HG02759 (cell line): Measurements from ENCODE around the gene AUTS2.
"Not testable (repeated sequence)": the region's sequence is repeated elsewhere in the genome, so short reads cannot be mapped to it uniquely, and the experiment has no call there.

Experiments used
- ATAC-seq: cut with Tn5 transposase; IDR thresholded peaks from one replicate; pipeline ENCODE4 v1.9.1; 2021; ENCODE audit warnings: mild to moderate bottlenecking, moderate library complexity; ENCODE audit not compliant: unreplicated experiment

AUTS2 gene

DNA sequence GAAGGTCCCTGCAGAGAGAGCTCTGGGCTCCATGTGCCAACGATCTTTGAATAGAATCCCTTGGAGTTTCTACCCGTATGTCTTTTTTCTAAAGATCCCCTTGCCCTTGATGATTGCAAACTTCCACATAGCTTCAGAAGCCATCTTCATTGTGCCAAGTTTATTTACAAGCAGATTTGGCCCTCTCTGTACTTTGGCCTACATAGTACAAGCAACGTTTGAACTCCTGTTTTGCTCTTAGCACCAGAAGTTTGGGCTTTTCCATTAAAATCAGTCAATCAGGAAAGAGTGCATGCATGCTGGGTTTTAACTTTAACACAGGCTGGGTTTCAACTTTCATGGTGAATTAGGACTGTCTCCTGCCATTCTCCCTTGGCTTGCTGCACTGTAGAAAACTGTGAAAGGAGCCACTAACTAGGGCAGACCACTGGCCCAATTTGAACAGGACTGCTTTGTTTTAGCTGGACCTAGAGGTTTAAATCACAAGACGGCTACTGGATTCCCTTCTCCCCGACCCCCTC, 976.1 kb downstream of the AUTS2 start:
- no peak for ATAC-seq

DNA sequence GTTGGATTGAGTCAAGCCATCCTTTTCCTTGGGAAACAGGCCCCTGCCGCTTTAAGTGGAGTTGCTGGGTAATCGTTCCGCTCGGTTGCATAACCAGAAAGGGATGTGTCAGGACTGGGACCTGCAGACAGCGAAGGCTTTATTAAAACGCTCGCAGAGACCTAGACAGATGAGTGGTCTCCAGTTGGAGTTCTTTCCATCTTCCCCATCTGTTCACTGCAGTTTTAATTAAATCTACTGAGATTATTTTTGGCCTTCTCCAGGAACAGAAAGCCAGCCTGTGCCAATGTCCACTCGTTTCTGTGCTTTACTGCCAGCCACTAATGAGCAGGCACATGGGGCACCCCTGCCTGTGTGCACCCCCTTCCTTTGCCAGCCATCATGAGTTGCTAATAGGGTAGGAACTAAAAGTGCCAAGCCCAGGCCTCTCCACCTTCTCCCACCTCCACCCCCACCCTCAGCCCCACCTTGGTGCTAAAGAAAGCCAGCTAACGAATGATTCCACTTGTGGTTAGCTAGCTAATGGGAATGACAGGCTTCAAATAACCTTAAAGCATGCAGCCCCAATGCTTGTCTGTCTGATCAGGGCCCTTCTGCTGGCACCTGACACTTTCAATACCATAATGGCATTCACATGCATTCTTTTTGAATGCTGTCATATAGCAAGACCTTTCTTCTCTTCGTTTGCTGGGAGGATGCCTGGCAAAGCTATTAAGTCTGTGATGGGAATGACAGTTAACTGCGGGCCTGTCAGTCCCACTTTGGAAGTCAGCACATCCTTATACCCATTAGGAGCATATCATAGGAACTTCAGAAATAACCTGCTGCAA, 976.9 kb downstream of the AUTS2 start:
- no peak for ATAC-seq

DNA sequence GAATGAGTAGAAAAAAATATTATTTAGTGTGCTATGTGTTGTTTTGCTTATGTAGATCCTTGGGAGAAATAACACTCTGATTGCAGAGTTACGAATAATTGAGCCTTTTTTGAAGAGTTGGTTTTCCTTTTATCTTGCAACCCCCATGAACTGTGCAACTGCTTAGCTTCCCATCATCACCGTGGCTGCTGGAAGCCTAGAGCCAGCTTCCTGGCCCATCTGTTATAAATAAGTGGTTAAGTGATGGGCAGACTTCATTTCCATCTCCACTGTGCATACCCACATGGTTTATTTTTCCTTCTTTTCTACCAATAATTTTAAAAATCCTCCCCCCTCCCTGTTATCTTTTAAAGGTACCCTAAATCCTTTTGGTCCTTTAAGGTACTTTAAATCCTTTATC, 978.8 kb downstream of the AUTS2 start:
- no peak for ATAC-seq

DNA sequence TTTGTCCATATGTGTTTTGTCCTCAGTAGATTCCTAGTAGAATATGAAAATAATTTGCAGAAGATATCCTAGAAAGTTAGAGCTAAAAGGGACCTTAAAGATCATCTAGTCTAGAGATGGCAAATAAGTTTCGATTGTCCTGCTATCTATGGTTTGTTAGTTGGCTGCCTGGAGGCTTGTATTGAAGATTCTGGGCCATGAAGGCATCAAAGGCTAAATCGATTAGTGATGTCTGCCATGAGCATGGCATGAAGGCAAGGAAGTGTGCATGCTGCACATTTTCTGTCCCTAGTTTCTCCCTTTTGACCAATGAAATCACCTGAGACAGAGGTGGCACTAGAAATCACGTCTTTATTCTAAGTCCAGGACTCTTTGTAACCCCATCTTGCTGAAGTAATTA, 979.9 kb downstream of the AUTS2 start:
- ATAC-seq: no peak

DNA sequence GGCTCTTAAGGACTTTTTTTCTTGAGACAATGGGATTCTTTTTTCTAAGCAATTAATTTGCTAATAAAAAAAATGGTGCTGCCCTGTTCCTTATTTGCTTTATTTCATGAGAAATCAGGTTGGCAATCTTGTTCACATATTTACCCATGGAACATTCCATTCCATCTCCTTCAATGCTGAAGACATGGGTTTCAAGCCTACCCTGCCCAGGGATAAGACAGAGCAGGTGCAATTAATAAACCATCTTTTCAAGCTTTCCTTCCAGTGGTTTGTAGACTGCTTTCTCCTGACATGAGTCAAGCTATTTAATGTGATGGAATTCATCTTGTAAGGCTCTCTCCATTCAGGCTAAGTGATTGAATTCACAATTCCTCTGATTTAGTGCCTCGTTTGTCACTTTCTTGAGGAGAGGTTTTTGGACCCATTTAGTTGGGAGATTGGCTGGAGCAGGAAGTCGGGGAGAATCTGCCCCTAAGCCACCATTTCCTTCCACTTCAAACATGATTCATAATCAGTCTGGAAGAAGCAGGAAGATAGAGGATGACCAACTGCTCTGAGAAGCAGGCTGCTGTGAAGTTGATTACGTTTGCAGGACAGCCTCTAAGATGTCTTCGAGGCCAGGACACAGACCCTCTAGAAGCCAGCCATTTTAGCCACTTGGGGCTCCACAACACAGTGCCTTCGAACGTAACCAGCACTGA, 981.3 kb downstream of the AUTS2 start:
- ATAC-seq: no peak

DNA sequence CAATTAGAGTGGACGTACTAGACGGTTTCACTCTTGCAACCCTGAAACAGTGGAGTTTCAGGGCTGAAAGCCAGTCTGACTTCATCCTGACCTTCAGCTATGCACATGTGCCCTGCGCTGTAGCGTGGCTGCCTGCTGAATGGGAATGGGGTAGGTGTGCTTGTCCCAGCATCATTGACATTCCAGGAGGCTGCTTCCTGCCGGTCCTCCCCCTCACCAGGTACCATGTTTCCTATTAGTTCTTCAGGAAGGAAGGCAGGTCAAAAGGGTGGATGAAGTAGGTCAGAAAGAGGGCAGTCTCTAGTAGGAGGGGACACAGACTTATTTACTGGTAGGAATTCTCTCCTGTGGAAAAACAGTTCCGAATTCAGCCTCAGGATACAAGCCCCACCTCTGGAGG, 981.9 kb downstream of the AUTS2 start:
- no peak for ATAC-seq

DNA sequence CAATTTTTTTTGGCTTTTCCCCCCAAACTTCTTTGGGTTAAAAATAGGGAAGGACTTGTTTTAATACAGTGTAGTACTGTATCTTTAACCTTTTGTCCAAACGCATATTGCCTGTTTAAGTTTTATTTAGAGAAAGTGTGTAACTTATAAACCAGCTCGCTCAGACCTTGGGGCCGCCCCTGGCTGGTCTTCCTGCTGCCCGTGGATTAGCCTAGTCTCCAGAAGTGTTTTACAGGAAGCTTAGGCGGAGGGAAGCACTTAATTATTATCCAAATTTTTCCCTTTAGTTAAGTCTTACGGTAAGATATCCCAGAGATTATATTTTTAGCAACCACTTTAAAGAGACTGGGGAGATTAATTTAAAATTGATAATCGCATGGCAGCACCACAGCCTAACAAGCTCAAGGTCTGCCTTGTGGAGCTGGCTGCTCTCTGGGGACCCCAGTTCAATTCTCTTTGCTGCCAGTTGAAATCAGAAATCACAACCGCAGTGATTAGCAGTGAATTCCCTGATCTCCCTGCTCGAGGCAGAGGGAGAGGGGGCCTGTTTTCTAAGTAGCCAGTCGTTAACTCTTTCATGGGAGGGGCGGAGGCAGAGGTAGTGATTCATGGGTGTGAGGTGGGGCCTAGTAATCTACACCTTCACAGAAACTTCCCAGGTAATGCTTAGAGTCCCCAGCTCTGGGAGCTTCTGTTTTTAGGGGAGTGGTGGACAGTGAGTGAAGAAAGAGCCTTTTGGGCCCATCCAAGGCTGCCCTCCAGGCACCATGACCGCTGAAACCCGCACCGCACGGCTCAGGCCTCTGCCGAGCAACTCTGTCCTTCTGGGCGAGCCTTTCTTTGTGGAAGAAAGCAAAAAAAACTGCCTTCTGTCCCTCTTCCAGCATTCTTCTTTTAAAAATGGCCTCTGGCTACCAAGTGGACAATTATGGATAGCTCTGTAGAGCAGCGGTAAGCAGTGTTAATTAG, 984.9 kb downstream of the AUTS2 start:
- no peak for ATAC-seq

DNA sequence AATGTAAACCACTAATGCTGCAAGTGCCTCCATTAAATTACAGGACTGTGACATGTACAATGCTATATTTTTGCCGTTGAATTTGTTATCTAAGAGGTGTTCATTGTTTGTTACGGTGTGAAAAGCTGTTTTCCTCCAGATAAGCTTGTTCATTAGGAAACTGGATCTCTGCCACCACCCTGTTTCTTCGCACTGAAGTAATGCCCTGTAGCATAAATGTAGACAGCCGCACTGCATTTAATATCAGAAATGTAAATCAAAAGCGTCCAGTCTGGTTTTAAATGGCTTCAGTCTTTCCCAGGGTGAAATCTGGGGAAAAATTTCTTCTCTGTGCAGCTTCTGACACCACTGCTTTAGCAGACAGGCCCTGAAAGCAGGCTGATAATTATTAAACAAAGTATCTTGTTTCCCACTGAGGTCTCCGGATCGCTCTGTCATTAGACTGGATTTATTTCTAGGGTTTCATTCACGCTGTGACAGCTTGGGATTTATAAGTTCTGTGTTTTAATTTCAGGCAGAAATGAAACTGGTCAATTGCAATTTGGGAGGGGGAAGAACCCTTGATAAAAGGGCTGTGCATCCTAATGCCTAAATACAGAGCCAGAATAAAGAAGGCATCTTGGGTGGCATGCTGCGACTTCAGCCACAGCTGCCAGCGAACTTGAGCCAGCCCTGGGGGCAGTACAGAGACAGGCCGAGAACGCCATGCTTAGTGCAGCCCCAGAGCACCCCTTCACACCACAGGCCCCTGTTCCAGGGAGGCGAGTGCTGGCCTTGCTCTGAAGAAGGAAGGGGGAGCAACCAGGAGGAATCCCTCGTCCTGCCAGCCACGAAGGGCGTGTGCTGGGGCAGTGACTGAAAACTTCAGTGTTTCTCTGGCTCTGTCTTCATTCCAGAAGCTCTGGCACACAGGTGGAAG, 985.9 kb downstream of the AUTS2 start:
- no peak for ATAC-seq

DNA sequence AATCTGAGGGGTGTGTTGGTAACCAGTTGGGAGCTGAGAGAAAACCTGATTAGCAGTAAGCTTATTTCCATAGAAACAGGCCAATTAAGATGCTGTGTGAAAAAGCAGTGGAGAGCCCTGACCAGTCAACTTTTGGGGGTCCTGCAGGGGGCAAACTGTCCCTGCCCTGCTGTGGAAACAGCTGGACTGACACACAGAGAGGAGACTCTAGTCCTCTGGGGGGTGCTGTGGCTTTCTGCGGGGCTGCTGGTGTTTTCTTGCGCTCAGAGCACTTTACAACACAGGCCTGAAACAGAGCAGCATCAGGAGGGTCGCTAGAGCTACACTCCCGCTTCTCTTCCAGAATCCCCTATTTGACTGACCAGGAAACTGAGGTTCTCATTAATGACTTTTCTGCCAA, 986.8 kb downstream of the AUTS2 start:
- no peak for ATAC-seq

DNA sequence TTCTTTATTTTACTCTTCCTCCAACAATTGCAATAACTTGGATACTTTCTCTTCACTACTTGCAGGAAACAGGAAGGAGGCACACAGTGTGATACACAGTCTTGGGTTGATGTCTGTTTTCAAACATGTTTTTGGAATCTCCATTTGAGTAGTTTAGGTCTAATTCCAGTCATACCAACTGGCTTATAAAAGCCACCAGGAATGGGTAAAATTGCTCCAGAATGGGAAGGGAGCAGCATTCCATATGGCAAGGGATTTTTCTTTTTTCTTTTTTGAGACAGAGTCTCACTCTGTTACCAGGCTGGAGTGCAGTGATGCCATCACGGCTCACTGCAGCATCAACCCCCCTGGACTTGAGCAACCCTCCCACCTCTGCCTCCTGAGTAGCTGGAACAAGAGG, 988.5 kb downstream of the AUTS2 start:
- ATAC-seq: no peak

DNA sequence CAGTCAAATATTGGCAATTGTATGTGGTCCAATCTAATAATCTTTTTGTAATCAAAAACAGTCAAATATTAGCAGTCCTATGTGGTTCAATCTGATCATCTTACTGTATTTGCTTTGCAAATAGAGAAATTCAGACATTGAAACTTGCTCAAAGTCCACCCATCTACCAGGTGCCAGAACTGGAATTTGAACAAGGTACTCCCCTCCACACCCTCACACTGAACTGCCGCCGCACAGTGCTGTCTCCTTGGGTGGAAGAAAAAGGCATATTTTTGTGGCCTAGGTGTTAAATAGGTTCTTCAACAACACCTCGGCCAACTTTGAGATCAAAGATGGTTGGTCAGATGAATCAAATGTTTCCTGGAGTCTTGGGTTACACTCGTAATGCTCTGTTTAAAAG, 989.5 kb downstream of the AUTS2 start:
- no peak for ATAC-seq

DNA sequence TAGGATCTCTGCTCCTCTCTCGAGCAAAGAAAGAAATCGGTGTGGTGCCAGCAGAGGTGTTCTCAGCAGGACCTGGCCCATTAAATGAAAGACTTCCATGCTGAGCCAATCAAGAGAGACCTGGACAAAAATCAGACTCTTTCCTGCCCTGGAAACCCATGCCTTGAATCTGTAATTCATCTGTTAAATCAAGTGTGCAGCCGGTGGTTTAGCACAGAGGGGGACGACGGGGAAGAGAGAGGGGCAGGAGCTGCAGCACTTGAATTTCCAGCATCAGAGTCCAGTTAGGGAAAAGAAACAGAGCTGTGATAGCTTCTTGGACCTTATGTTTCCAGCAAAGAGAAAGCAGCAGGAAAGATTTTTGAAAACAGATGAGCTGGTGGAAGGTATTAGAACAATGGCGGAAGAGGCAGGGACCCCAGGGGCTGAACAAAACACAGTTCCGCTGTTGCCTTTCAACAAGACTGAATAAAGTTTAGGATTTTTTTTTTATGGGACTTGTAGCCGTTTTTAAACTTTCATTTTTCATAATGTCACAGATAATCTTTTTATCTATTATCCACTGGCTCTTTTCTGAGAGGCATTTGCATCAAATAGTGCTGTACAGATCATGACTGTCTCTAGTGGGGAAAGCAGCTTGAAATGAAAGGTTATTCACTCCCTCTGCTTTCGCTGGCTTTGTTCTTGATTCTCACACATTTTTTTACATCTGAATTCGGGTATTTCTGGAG, 990.1 kb downstream of the AUTS2 start:
- no peak for ATAC-seq

DNA sequence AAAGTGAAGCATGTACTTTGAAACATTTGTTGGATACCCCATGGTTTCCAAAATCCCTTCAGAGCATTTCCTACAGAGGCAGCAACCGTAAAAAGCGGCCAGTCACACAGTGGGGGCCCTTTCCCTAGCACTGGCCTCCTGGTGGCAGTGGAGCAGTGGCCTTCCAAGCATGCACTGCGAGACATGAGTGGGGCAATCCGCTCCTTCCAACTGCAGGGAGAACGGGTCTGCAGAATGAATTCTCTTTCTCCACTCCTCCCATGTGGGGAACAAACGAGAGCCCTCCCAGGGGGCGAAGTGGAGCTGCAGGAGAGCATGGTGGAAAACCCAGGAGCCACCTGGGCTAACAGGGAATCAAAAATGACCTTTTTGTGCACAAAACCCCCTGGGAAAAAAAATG, 990.7 kb downstream of the AUTS2 start:
- no peak for ATAC-seq

DNA sequence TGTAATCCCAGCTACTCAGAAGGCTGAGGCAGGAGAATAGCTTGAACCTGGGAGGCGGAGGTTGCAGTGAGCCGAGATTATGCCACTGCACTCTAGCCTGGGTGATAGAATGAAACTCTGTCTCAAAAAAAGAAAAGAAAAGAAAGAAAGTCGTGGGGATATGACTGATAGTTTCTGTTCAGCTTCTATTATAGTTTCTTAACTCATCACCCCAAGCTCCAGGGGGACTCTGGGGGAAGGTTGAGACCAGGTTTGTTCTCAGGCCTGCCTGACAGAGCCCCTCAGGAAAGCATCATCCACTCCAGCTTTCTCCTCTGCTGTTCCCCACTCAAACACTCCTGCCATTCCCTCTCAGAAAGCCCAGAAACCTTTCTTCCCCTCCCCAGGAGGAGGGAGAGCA, 991.3 kb downstream of the AUTS2 start:
- ATAC-seq: no peak

DNA sequence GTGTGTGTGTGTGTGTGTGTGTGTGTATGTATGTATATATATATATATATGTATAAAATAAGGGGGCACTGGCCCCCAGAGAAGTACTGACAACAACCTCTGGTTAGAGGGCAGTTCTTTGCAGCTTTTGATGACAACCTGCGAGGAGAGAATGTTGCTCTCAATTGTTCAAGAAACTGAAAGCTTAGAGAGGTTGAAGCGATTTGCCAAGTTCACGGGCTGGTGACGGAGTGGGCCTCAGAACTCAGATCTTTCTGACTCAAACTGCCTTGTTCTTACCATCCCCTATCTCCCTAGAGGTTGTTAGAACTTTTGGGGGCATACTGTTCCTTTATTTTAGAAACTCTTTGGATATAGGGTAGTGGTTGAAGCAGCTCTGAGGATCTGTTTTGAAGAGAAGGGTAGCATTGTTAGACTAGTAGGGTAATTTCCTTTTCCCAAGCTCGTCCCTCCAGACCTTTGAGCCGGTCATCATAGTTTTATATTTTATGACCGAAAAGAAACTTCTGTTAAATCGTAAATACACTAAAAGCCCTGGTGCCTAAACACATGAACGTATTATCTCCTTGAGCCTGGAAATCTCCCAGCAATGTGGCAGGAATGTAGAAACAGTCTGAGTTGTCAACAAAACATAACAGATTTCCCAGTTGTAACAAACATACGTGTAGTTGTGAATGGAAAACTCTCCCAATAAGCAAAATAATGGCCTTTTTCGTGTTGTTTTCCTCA, 992.0 kb downstream of the AUTS2 start:
- ATAC-seq: no peak

DNA sequence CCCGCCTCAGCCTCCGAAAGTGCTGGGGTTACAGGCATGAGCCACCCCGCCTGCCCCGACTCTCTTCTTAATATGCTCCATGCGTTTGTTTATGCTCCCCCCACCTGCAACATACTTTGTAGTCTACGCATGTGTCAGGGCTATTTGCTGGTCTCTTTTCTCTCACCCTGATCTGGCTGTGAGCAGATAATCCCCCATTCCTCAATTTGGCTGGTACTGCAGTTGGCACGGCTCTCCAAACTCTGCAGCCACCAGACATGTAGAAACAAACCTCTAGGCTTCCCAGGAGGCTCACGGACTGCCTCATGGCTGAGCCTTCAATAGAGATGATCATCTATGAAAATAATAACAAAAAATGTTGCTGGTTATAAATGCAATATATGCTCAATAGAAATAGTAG, 993.4 kb downstream of the AUTS2 start:
- no peak for ATAC-seq

DNA sequence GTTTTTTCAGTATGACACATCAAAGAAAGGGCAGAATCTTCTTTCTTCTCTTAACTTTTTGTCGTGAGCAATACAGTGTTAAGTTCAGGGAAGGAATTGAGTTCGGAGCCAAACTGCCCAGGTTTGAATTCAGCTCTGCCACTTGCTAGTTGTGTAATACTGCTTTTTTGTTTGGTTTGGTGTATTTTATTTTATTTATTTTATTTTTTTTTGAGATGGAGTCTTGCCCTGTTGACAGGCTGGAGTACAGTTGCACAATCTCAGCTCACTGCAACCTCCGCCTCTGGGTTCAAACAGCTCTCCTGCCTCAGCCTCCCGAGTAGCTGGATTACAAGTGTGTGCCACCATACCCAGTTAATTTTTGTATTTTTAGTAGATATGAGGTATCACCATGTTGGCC, 993.9 kb downstream of the AUTS2 start:
- no peak for ATAC-seq

DNA sequence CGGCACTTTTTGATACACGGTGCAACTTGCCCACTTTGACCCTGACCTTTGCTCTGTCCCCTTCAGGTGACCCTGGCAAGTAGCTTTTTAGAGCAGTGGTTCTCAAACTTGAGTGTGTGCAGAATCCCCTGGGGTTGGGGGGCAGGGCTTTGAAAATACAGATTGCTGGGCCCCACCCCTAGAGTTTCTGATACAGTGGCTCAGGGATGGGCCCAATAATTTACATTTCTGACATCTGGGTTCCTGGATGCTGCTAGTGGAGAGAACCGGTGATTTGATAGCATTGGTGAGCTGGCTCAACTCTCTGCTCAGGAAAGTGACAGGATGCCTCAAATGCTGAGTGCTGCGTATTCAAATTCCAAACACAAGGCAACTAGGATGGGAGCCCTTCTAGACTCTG, 995.9 kb downstream of the AUTS2 start:
- ATAC-seq: no peak

DNA sequence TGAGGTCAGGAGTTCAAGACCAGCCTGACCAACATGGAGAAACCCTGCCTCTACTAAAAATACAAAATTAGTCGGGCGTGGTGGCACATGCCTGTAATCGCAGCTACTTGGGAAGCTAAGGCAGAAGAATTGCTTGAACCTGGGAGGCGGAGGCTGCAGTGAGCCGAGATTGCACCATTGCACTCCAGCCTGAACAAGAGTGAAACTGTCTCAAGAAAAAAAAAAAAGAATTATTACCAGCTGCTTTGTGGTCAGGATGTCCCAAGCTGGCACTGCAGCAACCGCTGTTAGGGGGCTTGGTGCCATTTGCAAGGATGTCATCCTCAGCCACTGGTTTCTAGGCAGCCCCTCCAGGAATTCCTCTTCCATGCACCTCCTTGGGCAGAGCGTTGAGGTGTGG, 996.6 kb downstream of the AUTS2 start:
- not testable (repeated sequence) for ATAC-seq
